KOPT-K1 (cell line): ENCODE data around the gene C9orf152.
A peak's percentile ranks its signal among the peaks of the same experiment; 100 is the strongest.
"Not testable (repeated sequence)": the region's sequence is repeated elsewhere in the genome, so short reads cannot be mapped to it uniquely, and the experiment has no call there.

ENCODE experiments used
- H3K27ac ChIP-seq: fragments of 200-600 bp; sonication (generic); 2 replicates; pipeline ENCODE4 v1.5.1; 2016; ENCODE audit warnings: antibody characterized with exemption, mild to moderate bottlenecking, low read depth, low read length; ENCODE audit not compliant: poor library complexity, severe bottlenecking
- H3K36me3 ChIP-seq: fragments of 200-600 bp; sonication (generic); 2 replicates; pipeline ENCODE4 v1.5.1; 2017; ENCODE audit warnings: antibody characterized with exemption, mild to moderate bottlenecking, low read length, moderate library complexity; ENCODE audit not compliant: insufficient read depth
- H3K9me3 ChIP-seq: fragments of 200-600 bp; sonication (generic); 2 replicates; pipeline ENCODE4 v1.5.1; 2017; ENCODE audit warnings: antibody characterized with exemption, low read length, mild to moderate bottlenecking; ENCODE audit not compliant: insufficient read depth, poor library complexity, severe bottlenecking

Gene C9orf152

DNA sequence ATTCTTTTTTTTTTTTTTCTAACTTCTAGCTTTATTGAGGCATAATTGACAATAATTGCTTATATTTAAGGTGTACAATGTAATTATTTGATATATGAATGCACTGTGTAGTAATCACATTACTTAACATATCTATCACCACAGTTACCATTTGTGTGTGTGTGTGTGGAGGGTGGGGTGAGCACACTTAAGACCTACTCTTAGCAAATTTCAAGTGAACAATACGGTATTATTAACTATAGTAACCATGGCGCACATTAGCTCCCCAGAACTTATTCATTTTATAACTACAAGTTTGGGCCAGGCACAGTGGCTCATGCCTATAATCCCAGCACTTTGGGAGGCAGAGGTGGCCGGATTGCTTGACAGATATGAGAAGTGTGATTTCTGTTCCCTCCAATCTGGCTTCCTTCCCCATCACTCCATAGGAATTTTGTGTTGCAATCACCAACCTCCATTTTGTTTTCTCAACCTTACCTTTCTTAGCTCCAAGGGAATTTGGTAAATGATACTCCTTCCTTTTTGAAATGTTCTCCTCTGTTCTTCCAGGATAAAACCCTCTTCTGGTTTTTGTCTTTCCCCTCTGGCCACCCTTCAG is 33.4 kb upstream of the C9orf152 start:
- Histone ChIP-seq H3K27ac (no peak overlapping the region), H3K9me3 (no peaks in the 10 kb centered on the region), H3K36me3 (peaks cover 34% of the 10 kb centered on the region)

DNA sequence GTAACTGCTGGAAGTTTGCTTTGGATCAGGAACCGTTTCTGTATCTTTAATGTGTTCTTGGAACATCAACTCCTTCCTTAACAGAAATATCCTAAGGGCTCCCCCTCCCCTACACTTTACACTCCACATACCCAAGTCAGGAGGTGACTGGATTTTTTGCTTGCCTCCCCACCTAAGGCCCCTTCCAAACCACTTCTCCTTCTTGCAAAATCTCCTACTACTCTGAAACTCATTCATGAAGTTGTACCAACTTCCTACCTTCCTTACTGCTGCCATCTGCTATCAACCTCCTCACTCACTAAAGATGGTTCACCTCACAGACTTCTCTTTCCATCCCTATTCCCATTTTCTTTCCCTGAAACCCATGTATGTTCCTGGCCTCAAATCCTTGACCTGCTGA is 32.2 kb upstream of the C9orf152 start:
- peaks cover 25% of the 10 kb centered on the region for H3K36me3 ChIP-seq
- H3K27ac ChIP-seq = no peak overlapping the region

DNA sequence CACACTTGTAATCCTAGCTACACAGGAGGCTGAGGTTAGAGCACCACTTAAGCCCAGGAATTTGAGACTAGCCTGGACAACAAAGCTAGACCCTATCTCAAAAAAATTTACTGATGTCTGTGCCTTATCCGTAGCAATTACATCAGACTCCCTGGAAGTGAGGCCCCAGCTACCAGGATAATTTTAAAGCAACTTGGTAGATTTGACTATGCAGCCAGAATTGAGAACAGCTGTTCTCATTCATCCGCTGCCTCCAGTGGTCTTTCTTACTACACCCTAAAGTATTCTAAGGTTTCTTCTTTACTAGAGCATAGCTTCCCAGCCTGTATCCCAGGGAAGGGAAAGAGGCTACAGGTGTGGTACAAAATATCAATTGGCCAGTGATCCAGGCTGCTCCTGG is 20.4 kb upstream of the C9orf152 start:
- Histone ChIP-seq H3K9me3 (no peaks in the 10 kb centered on the region), H3K36me3 (no peaks in the 10 kb centered on the region), H3K27ac (no peak overlapping the region)

More for the DNA sequence above, 32.2 kb upstream of the C9orf152 start:
- H3K9me3 ChIP-seq = no peaks in the 10 kb centered on the region

DNA sequence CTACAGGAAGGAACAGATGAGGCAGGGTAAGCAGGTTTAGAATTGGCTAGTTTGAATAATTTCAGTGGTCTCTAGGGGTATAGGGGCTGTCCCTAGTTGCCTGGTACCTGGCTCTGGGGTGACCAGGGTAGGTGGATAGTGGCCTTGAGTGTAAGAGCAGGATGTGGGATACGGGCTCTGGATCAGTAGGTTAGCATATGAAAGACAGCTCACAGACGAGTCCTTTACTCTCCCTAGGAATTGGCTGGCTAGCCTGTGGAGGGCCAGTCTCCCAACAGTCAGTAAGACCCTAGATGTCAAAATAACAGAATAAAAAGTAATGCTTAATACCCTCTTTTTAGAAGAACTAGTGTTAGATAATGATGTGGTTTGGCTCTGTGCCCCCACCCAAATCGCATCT is 16.6 kb upstream of the C9orf152 start:
- Histone ChIP-seq H3K27ac (no peak overlapping the region), H3K36me3 (no peaks in the 10 kb centered on the region), H3K9me3 (no peaks in the 10 kb centered on the region)

DNA sequence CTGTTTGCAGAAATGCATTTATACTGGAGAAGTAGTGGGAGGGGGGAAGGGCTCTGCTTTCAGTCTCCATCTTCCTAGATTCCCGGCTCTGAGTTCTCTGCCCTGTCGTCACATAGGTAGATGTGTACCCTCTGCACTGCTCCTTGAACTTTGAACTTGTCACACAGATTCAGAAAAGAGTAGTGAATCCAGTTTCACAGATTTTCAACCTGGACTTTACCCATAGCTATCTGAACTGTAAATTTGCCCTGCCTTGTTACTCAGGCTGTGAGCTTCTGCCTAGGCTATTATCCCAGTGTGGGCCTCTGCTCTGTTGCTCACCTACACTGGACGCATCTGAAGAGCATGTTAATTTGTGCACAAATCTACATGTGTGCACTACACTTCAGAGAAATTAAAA is 12.8 kb upstream of the C9orf152 start:
- no peaks in the 10 kb centered on the region for H3K36me3 ChIP-seq
- no peaks in the 10 kb centered on the region for H3K9me3 ChIP-seq
- no peak overlapping the region for H3K27ac ChIP-seq

DNA sequence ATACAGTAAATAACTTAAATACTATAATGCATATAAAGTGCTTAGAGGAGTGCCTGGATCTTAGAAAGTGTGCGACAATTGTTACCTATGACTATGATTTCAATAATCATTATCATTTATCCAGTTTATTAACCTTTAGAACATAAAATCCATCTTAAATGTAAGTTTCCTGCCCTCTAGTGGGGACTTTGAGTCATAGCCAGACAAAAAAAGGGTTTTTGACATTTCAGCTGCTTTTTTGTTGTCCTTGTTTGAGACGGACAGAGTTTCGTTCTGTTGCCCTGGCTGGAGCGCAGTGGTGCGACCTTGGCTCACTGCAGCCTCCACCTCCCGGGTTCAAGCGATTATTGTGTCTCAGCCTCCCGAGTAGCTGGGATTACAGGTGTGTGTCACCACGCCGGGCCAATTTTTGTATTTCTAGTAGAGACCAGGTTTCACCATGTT is 9.7 kb upstream of the C9orf152 start:
- Histone ChIP-seq H3K9me3 (no peaks in the 10 kb centered on the region), H3K27ac (no peak overlapping the region), H3K36me3 (no peaks in the 10 kb centered on the region)

DNA sequence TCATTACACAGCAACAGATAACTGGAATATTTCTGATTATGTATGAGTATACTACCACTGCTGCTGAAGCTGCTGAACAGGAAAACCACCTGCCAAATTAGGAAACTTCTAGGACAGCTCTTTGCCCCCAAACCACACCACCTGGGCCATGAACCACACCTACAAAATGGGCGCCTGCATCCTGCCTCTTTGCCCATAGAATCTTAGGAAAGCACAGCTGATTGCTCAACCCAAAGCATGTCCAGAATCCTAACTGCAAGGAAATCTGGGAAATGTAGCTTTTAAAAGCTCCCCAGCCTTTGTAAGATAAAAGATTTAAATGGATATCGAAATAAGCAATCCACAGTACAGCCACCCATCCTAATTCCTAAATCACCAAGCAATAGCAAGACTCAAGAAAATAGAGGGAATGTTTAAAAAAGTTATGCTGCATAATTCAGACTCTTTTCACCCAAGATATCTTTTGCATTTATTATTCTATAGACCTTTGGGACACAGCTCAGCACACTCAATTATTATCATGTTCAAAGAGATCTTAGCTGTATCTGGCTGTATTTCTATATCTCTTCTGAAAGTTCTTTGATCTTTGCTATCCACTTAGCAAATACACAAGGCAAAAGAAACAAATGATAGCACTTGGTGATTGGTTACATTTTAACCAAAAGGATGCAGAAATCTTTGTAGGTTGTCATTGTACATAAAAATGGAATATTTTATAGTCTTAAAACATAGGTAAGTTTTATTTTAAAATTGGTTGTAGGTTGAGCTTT is 6.8 kb upstream of the C9orf152 start:
- H3K36me3 ChIP-seq = no peaks in the 10 kb centered on the region
- H3K27ac ChIP-seq = peak overlapping the region; percentile 32

DNA sequence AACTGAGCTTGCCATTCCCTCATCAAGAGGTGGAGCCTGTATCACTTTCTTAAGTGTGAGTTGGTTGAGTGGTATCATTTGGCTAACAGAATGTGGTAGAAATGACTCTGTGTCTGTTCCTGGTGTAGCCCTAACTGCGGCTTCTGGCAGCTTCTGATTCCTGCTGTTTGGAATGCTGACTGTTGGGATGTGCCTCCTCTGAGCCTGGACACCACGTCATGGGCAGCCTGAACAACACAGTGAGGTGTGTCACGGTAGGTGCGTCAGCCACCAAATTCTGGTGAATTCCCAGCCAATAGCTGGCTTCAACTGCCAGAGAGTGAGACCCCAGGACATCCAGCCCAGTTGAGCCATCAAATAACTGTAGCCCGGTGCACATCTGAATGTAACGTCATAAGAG is 6.1 kb upstream of the C9orf152 start:
- Histone ChIP-seq H3K9me3 (peaks cover 4% of the 10 kb centered on the region), H3K27ac (peak overlapping the region; percentile 32), H3K36me3 (no peaks in the 10 kb centered on the region)

More for the DNA sequence above, 6.8 kb upstream of the C9orf152 start:
- peaks cover 4% of the 10 kb centered on the region for H3K9me3 ChIP-seq

DNA sequence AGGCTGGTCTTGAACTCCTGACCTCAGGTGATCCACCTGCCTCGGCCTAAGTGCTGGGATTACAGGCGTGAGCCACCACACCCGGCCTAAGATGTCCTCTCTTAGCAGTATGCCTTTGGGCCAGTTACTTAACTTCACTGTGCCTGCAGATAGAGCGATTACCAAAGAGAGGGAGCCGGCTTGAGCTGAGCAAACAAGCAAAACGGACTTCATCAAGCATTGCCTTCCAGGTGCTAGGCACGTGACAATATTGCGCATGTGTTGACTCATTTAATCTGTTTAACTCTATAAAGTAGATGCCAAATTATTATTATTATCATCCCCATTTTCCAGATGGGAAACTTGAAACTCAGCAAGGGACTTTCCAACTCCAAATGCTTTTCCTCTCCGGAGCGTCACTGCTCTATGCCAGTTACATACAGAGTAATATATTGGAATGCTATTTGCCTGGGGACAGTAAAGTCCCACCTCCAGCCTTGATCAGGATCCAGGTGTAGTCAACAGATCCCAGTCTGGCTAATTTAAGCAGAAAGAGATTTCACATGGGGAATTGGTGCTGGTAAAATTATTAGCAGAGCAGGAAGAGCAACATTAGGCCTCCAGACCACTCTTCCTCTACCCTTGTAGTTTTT is 5.6 kb upstream of the C9orf152 start:
- peak overlapping the region; percentile 32 for H3K27ac ChIP-seq
- no peaks in the 10 kb centered on the region for H3K36me3 ChIP-seq
- peaks cover 4% of the 10 kb centered on the region for H3K9me3 ChIP-seq

DNA sequence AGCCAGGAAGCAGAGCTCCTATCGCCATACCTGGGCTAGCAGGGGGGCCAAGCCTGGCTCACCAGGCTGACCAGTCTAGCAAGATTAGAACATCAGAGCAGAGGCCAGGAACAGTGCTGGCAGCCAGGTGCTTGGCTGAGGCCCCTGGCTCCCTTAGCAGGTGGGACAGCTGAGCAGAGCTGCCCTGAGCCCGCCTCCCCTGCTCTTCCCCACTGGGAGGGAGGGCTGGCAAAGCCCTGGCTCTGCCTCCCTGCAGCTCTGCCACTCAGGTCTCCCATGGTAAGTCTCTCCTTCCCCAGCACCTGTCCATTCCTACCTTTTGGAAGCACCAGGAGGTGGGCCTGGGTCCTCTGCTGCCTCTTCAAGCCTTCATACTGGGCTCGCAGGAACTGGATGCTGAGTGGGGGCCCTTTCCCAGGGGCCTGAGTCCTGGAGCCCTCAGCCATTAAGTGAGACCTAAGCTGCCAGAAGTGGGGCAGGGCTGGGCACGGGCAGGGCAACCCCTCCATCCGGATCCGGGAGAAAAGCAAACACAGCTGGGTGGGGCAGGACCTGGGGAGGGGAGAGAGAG is 803 bp downstream of the C9orf152 start:
- Histone ChIP-seq H3K27ac (no peak overlapping the region), H3K36me3 (no peaks in the 10 kb centered on the region), H3K9me3 (peaks cover 4% of the 10 kb centered on the region)

DNA sequence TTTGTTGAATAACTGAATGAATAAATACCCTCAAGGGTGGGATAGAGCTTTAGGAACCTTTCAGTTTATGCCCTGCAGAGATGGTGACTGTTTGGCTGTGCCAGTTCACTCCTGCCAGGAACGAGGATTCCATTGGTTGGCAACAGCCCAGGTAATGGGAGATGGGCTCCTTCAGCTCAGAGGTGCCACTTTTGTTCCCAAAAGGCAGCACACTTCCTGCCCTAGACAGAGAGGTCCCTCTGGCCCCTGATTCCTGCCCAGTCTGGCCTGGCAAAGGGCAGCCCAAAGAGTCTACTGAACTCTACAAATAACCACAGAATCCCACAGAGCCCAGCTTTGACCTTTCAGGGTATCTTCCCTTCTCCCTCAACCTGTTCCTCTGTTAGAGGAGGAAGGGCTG is 1.6 kb downstream of the C9orf152 start:
- Histone ChIP-seq H3K9me3 (peaks cover under 1% of the 10 kb centered on the region), H3K36me3 (no peaks in the 10 kb centered on the region), H3K27ac (no peak overlapping the region)

DNA sequence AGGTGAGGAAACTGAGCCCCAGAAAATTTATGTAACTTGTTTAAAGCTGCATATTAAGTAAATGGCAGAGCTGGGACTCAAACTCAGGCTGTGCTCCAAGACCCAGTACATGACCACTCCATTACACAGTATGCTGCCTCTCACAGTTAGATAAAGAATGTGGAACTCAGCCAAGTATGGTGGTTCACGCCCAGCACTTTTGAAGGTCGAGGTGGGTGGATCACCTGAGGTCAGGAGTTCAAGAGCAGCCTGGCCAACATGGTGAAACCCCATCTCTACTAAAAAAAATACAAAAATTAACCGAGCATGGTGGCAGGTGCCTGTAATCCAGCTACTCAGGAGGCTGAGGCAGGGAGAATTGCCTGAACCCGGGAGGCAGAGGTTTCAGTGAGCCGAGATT is 2.3 kb downstream of the C9orf152 start:
- H3K9me3 ChIP-seq, H3K27ac ChIP-seq, H3K36me3 ChIP-seq: not testable (repeated sequence)

DNA sequence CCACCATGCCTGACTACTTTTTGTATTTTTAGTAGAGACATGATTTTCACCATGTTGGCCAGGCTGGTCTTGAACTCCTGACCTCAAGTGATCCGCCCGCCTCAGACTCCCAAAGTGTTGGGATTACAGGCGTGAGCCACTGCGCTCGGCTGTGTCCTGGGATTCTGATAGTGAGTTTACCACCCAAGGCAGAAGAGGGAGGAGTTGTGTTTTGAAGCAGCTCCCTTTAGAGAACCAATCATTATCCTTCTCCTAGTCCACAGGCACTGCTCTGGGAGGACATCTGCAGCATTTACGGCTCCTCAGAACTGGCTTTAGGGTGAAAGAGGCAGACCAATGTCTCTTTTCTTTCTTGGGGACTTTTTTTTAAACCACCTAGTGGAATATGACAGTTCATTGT is 5.7 kb downstream of the C9orf152 start:
- Histone ChIP-seq H3K9me3 (no peaks in the 10 kb centered on the region), H3K36me3 (no peaks in the 10 kb centered on the region), H3K27ac (no peak overlapping the region)

DNA sequence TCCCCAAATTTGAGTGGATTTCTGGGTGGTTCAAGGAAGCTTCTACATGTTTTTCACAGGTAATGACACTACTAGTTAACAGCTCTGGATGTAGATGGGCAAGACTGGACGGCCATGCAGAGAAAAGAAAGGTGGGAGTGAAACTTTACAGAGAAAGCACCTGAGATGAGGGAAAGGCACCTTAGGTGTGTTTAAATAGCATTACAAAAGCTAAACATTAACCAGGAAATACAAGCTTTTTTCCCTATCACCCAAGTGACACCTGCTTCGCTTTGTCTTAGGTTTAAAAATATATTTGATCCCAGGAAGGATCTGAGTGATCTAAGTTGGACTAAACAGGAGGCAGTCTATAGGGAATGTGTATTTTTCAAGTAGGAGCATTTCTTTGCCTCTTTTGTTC is 8.3 kb downstream of the C9orf152 start:
- H3K27ac ChIP-seq = no peak overlapping the region
- no peaks in the 10 kb centered on the region for H3K36me3 ChIP-seq
- H3K9me3 ChIP-seq = no peaks in the 10 kb centered on the region

DNA sequence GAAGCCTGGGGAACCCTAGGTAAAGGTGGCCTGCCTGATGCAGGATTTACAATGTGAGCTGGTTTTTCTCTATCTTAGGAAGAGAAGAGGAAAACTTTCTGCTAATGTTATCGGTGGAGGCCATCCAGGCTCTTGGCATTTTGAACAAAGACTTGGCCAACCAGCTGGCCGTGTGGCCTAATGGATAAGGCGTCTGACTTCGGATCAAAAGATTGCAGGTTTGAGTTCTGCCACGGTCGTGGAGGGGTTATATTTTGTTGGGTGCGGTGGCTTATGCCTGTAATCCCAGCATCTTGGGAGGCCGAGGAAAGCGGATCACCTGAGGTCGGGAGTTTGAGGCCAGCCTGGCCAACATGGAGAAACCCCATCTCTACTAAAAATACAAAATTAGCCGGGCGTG is 9.6 kb downstream of the C9orf152 start:
- no peaks in the 10 kb centered on the region for H3K36me3 ChIP-seq
- H3K9me3 ChIP-seq = no peaks in the 10 kb centered on the region
- no peak overlapping the region for H3K27ac ChIP-seq
